ES-I3 (cell line): Measurements from ENCODE around the gene LPIN2.
"Not testable (repeated sequence)": the region's sequence is repeated elsewhere in the genome, so short reads cannot be mapped to it uniquely, and the experiment has no call there.

Experiments
- H3K36me3 ChIP-seq: 2 replicates; pipeline ENCODE4 v1.6.1; 2013; ENCODE audit warnings: mild to moderate bottlenecking, low read length, control low read depth, moderate library complexity; ENCODE audit not compliant: insufficient read depth
- H3K4me1 ChIP-seq: 2 replicates; pipeline ENCODE4 v1.6.1; 2013; ENCODE audit warnings: mild to moderate bottlenecking, control low read depth, low read length; ENCODE audit not compliant: insufficient read depth
- H3K9ac ChIP-seq: 2 replicates; pipeline ENCODE4 v1.6.1; 2013; ENCODE audit warnings: low read depth, mild to moderate bottlenecking, low read length, moderate library complexity
- H3K9me3 ChIP-seq: 2 replicates; pipeline ENCODE4 v1.6.1; 2013; ENCODE audit warnings: mild to moderate bottlenecking, low read length, moderate library complexity; ENCODE audit not compliant: control insufficient read depth, insufficient read depth

Gene LPIN2

DNA sequence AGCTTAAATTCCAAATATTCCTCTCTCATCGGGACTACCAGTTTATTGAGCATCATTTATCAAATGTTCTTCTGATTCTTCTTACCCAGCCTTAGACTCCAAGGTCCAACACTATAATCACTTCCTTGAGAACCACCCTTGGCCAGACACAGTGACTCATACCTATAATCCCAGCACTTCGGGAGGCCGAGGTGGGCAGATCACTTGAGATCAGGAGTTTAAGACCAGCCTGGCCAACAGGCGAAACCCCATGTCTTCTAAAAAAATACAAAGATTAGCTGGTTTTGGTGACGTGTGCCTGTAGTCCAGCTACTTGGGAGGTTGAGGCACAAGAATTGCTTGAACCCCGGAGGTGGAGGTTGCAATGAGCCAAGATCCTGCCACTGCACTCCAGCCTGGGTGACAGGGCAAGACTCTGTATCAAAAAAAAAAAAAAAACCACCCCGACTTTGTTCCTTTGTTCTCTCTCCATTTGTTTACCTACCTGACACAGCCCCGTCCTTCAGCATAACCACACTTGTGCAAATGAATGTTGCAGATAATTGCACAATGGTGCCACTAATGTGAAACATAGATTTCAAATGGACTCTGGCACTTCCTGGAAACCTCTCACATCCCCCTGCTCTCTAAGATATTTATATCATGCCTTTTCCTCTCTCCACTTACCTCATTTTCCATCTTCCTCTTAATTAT is 38.9 kb upstream of the LPIN2 start:
- H3K4me1 ChIP-seq: peaks cover 20% of the 10 kb centered on the region; the same call in 1 of the 2 replicates
- no peak overlapping the region for H3K9ac ChIP-seq
- no peaks in the 10 kb centered on the region for H3K36me3 ChIP-seq
- peaks cover 4% of the 10 kb centered on the region; the same call in 1 of the 2 replicates for H3K9me3 ChIP-seq

DNA sequence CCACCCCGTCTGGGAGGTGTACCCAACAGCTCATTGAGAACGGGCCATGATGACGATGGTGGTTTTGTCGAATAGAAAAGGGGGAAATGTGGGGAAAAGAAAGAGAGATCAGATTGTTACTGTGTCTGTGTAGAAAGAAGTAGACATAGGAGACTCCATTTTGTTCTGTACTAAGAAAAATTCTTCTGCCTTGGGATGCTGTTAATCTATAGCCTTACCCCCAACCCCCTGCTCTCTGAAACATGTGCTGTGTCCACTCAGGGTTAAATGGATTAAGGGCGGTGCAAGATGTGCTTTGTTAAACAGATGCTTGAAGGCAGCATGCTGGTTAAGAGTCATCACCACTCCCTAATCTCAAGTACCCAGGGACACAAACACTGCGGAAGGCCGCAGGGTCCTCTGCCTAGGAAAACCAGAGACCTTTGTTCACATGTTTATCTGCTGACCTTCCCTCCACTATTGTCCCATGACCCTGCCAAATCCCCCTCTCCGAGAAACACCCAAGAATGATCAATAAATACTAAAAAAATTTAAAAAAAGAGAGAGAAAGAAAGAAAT is 37.0 kb upstream of the LPIN2 start:
- H3K9ac ChIP-seq, H3K4me1 ChIP-seq, H3K36me3 ChIP-seq, H3K9me3 ChIP-seq: not testable (repeated sequence)

DNA sequence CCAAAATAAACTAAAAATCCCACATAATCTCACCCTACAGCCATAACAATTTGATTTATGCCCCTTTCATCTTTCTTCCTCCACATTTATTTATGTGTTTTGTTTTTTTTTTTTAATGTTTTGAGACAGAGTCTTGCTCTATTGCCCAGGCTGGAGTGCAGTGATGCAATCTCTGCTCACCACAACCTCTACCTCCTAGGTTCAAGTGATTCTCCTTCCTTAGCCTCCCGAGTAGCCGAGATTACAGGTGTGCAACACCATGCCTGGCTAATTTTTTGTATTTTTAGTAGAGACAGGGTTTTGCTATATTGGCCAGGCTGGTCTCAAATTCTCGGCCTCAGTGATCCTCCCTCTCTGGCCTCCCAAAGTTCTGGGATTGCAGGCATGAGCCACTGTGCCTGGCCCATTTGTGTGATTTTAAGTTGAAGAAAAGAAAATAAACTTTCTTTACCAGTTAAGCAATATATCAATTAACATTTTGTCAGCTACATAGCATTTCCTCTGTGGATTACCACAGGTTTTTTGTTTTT is 35.9 kb upstream of the LPIN2 start:
- H3K9ac ChIP-seq: no peak overlapping the region
- peaks cover 8% of the 10 kb centered on the region for H3K4me1 ChIP-seq
- H3K9me3 ChIP-seq: peaks cover 4% of the 10 kb centered on the region; the same call in 1 of the 2 replicates
- no peaks in the 10 kb centered on the region for H3K36me3 ChIP-seq

DNA sequence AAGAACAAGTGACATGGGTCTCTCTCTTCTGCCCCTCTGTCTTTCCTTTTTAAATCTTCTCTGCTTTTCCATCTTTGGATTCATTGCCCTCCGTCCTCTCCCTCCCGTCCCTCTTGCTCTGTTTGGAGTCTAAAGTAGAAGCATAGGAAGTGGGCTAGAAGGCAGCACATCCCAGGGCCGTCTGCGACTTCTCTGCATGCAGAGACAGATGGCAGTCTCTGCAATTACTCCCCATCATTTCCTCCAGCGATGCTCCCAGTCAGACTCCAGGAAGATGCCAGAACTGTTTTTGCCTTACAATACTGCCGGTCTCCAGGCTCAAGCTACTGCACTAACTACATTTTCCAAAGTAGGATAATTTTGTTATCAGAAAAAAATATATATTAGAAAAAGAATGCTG is 35.2 kb upstream of the LPIN2 start:
- Histone ChIP-seq H3K9ac (no peak overlapping the region), H3K9me3 (peaks cover 1% of the 10 kb centered on the region; the same call in 1 of the 2 replicates), H3K36me3 (no peaks in the 10 kb centered on the region), H3K4me1 (peaks cover 8% of the 10 kb centered on the region)

DNA sequence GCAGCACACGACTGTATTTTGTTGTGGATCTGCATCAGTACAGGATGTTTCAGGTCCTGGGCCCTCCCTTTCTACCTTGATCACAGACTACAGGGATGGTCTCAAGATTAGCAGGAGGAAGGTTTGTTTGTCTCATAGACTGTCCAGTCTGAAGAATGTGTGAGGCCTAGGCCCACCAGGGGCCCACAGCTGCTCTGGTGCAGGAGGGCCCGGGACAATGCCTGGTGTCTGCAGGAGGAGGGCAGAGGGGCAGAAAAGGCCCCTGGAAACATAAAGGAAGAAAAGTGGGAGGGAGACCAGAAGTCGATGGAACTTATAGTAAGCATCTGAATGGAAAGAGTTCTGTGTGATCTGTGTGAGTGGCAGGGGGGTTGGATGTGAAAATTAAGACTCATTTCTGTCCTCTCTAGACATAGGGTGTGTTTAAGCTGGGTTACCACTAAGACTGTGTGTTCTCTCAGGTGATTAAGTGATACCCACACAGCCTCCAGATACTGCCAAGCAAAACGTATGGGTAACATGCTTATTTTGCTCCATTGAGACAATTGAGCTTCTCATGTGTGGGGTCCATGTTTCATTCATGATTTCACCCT is 33.4 kb upstream of the LPIN2 start:
- H3K9me3 ChIP-seq: no peaks in the 10 kb centered on the region
- peaks cover 4% of the 10 kb centered on the region for H3K4me1 ChIP-seq
- no peak overlapping the region for H3K9ac ChIP-seq
- H3K36me3 ChIP-seq: no peaks in the 10 kb centered on the region

DNA sequence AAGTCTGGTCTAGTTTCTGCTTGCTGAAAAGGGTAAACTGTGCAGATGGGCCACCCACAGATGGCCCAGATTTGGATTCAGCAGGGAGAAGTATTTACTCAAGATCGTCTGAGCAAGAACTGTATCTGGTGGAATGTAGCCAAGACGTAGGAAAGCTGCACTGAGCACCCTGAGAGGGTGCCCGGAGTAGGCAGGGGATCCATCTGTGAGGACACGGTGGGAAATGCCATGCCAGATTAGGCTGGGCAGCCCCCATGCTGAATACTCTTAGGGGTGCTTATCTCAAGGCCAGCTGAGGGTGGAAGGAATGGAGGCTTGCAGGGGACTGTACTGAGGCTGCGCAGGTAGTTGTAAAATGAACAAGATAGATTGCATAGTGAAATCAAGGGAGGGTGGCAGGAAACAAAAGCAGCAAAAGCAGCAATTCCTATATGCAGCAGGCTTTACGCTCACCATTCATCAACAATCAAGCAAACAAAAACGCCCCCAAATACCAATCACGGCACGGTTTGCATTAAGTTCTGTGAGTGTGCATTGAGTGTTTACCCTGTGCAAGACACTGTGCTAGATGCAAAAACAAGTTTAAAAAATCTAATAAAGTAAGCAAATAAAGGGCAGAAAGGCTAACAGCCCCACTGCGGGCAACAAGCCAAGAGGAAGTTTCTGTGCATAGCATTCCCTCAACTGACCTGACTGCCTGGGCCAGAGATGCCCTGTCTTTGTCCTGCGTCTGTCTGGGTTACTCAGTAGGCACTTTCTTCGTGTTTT is 32.2 kb upstream of the LPIN2 start:
- Histone ChIP-seq H3K36me3 (no peaks in the 10 kb centered on the region), H3K4me1 (peaks cover 4% of the 10 kb centered on the region), H3K9me3 (no peaks in the 10 kb centered on the region), H3K9ac (no peak overlapping the region)

DNA sequence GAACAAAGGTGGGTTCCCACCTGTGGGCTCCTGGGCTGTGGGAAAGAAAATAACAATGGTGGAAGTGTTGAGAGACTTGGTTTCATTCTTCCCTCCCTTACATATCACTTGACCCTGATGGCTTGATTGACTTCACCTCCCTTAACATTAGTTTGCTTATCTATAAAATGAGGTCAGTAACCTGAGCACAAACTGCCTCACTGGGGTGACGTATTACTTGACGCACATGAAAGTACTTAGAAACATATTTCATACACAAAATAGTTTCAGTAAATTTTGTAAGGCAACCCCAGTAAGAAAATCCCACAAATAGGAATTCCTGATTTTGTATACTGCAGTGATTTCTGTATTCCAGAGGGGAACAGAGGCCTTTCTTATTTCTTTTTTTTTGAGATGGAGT is 29.4 kb upstream of the LPIN2 start:
- no peaks in the 10 kb centered on the region for H3K9me3 ChIP-seq
- H3K36me3 ChIP-seq: no peaks in the 10 kb centered on the region
- no peak overlapping the region for H3K9ac ChIP-seq
- H3K4me1 ChIP-seq: peaks cover under 1% of the 10 kb centered on the region; the same call in 1 of the 2 replicates

DNA sequence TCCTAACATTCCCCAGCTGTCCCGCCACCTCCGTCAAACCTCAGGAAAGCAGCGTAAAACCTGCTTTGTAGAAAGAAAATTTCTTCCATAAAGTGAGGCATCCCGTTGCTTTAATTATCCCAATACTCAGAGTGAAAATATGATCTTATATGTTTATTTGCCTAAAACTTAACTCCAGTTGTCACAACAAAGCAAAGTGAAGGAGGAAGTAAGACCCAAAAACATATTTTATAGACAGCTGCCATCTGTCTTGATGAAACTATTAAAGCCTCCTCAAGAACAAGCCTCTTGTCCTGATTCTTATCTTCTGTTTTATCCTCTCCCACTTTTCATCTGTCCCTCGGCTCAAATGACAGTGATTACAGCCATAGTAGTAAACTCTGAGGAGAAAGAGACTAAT is 28.9 kb upstream of the LPIN2 start:
- no peak overlapping the region for H3K9ac ChIP-seq
- no peaks in the 10 kb centered on the region for H3K9me3 ChIP-seq
- peaks cover 3% of the 10 kb centered on the region; the same call in 1 of the 2 replicates for H3K4me1 ChIP-seq
- H3K36me3 ChIP-seq: no peaks in the 10 kb centered on the region

DNA sequence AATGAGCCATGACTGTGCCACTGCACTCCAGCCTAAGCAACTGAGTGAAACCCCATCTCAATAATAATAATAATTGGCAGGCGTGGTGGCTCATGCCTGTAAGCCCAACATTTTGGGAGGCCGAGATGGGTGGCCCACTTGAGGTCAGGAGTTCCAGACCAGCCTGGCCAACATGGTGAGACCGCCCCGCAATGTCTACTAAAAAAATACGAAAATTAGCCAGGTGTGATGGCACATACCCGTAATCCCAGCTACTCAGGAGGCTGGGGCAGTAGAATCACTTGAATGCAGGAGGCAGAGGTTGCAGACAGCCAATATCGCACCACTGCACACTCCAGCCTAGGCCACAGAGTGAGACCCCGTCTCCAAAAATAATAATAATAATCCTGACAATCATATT is 27.9 kb upstream of the LPIN2 start:
- H3K36me3 ChIP-seq: no peaks in the 10 kb centered on the region

DNA sequence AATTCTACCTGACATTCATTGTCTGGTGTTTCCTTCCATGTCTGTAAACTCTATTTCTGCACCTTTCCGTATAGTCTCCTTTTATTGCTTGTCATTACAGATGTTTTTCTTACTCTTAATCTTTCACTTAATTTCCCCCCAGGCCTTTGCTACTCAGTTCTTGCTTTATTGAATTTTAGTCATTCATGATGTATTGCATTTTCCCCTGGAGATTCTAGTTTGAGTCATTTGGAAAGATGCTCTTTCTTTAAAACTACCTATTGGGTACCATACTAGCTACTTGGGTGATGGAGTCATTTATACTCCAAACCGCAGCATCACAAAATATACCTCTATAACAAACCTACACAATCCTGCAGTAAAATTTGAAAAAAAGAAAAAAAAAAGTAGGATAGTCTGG is 27.2 kb upstream of the LPIN2 start:
- Histone ChIP-seq H3K4me1 (peaks cover 7% of the 10 kb centered on the region), H3K36me3 (no peaks in the 10 kb centered on the region), H3K9ac (no peak overlapping the region), H3K9me3 (no peaks in the 10 kb centered on the region)

More for the DNA sequence above, 27.9 kb upstream of the LPIN2 start:
- H3K9me3 ChIP-seq: no peaks in the 10 kb centered on the region
- H3K4me1 ChIP-seq: peaks cover 3% of the 10 kb centered on the region; the same call in 1 of the 2 replicates
- no peak overlapping the region for H3K9ac ChIP-seq

DNA sequence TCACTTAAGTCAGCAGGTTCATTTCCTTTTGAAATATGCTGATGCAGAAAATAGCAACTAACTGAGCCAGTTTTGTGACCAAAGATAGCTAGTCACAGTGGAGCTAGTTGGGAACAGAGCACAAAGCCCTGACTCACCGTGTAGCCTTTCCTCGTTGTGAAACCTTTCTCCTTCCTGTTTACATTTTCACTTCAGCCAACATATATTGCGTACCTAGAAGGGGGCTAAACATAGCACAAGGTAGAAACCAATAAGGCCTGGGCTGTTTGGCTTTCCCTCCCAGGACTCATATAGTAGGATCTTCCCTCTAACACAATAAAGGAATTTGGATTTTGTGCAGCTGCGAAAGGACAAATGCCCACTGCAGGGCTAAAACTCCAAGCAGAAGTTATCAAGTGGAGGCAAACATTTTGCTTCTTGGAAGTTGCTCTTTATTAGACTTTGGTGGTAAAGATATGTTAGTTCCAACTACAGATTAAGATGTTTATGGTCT is 24.5 kb upstream of the LPIN2 start:
- Histone ChIP-seq H3K9me3 (no peaks in the 10 kb centered on the region), H3K36me3 (no peaks in the 10 kb centered on the region), H3K4me1 (peaks cover 7% of the 10 kb centered on the region; the same call in 1 of the 2 replicates), H3K9ac (no peak overlapping the region)

DNA sequence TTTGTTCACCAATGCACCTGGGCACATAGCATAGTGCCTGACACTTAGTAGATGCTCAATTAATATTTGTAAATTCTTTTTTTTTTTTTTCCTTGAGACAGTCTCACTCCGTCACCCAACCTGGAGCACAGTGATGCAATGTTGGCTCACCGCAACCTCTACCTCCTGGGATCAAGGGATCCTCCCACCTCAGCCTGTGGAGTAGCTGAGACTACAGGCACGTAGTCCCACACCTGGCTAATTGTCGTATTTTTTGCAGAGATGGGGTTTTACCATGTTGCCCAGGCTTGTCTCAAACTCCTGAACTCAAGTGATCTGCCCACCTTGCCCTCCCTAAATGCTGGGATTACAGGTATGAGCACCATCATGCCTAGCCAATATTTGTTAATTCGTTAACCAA is 23.2 kb upstream of the LPIN2 start:
- Histone ChIP-seq H3K9me3 (no peaks in the 10 kb centered on the region), H3K4me1 (peaks cover 7% of the 10 kb centered on the region; the same call in 1 of the 2 replicates), H3K36me3 (no peaks in the 10 kb centered on the region), H3K9ac (no peak overlapping the region)

DNA sequence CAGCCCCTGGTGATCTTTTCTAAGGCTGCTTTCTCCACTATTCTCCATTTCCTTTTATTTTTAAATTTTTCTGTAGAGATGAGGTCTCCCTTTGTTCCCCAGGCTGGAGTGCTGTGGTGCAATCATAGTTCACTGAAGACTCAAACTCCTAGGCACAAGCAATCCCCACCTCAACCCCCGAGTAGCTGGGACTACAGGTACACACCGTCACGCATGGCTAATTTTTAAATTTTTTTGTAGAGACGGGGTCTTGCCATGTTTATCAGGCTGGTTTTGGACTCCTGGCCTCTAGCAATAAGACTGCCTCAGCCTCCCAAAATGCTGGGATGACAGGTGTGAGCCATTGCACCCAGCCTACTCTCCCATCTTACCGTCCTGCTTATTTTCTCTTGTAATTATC is 22.7 kb upstream of the LPIN2 start:
- H3K36me3 ChIP-seq: no peaks in the 10 kb centered on the region
- H3K9me3 ChIP-seq: no peaks in the 10 kb centered on the region
- H3K4me1 ChIP-seq: peaks cover 7% of the 10 kb centered on the region; the same call in 1 of the 2 replicates
- H3K9ac ChIP-seq: peak overlapping the region; percentile 3; the same call in 1 of the 2 replicates

DNA sequence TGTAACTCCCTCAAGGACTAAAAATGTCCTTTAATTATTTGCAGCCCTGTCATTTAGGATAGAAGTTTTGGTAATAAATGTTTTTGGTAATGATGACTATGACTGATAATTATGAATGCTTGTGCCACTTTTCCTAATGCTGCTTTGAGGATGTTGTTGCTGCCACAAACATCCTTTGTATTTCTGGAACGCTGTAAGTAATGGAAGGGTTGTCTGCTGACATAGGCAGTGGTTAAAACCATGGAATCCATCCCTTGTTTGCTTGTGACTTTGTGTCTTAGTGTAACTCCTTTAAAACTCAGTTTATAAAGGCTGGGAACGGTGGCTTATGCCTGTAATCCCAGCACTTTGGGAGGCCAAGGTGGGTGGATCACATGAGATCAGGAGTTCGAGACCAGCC is 19.8 kb upstream of the LPIN2 start:
- Histone ChIP-seq H3K9me3 (no peaks in the 10 kb centered on the region), H3K36me3 (no peaks in the 10 kb centered on the region), H3K4me1 (peaks cover 15% of the 10 kb centered on the region), H3K9ac (no peak overlapping the region; the same call in 1 of the 2 replicates)
